BE2C (cell line): Measurements from ENCODE around the gene KAZN.
A peak's percentile ranks its signal among the peaks of the same experiment; 100 is the strongest.

Source experiments
- DNase-seq: peaks from one replicate; pipeline ENCODE4 v3.0.0-alpha.2; 2020
- H3K27me3 ChIP-seq: fragments of 250-450 bp; sonication (Bioruptor Pico); 2 replicates; pipeline ENCODE4 v1.5.1; 2020; ENCODE audit warnings: mild to moderate bottlenecking
- H3K36me3 ChIP-seq: fragments of 250-450 bp; sonication (Bioruptor Pico); 2 replicates; pipeline ENCODE4 v1.5.1; 2020; ENCODE audit warnings: mild to moderate bottlenecking
- H3K4me1 ChIP-seq: fragments of 250-450 bp; sonication (Bioruptor Pico); 2 replicates; pipeline ENCODE4 v1.5.1; 2020
- H3K4me3 ChIP-seq: 2 replicates; pipeline ENCODE4 v1.5.1; 2011; ENCODE audit warnings: low read depth, low read length
- H3K9me3 ChIP-seq: fragments of 250-450 bp; sonication (Bioruptor Pico); 2 replicates; pipeline ENCODE4 v1.5.1; 2020
- TF ChIP-seq, protein P1 (sequence below): IDR thresholded peaks from 2 replicates; pipeline ENCODE4 v1.5.1; 2012; ENCODE audit warnings: mild to moderate bottlenecking, low read depth, low read length

Gene KAZN

DNA sequence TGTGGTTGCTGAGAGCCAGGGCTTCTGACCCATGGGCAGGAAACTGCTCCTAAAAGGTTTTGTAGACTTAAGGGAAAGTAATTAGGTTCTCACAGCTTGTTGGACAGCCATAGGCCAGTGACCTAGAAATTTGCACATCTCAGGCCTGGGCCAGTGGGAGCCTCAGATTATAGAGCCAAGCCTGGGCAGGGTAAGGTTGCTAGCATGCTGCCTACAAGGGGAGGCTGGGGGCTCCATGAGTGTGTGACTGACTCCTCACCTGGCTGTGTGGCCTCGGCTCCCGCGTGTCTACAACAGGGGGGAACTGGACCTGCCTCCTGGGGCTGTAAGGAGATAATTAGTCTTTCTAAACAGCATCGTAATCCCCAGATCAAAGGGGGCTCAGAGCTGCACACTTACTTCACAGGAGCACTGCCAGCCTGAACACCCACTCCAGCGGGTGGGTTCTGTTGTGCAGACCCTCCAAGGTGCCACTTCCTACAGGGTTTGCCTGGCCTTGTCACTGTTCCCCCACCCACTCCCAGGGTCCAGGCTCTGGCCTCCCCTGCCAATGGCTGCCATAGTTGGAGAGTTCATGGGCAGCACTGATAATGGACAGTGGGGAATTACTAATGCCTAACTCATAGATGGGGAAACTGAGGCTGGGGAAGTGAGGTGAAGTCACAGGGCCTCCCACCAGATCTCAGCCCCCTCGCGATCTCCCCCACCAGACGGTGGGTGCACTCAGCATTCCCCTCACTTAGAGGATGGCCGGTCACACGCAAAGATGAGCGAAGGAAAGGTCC, 324.6 kb downstream of the KAZN start:
- TF ChIP-seq, protein P1, sequence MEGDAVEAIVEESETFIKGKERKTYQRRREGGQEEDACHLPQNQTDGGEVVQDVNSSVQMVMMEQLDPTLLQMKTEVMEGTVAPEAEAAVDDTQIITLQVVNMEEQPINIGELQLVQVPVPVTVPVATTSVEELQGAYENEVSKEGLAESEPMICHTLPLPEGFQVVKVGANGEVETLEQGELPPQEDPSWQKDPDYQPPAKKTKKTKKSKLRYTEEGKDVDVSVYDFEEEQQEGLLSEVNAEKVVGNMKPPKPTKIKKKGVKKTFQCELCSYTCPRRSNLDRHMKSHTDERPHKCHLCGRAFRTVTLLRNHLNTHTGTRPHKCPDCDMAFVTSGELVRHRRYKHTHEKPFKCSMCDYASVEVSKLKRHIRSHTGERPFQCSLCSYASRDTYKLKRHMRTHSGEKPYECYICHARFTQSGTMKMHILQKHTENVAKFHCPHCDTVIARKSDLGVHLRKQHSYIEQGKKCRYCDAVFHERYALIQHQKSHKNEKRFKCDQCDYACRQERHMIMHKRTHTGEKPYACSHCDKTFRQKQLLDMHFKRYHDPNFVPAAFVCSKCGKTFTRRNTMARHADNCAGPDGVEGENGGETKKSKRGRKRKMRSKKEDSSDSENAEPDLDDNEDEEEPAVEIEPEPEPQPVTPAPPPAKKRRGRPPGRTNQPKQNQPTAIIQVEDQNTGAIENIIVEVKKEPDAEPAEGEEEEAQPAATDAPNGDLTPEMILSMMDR = no peak
- no peak for DNase-seq
- H3K36me3 ChIP-seq = no peaks in the 10 kb centered on the region
- H3K4me3 ChIP-seq = no peak overlapping the region
- no peaks in the 10 kb centered on the region for H3K9me3 ChIP-seq
- peaks cover 23% of the 10 kb centered on the region for H3K27me3 ChIP-seq
- no peaks in the 10 kb centered on the region for H3K4me1 ChIP-seq

DNA sequence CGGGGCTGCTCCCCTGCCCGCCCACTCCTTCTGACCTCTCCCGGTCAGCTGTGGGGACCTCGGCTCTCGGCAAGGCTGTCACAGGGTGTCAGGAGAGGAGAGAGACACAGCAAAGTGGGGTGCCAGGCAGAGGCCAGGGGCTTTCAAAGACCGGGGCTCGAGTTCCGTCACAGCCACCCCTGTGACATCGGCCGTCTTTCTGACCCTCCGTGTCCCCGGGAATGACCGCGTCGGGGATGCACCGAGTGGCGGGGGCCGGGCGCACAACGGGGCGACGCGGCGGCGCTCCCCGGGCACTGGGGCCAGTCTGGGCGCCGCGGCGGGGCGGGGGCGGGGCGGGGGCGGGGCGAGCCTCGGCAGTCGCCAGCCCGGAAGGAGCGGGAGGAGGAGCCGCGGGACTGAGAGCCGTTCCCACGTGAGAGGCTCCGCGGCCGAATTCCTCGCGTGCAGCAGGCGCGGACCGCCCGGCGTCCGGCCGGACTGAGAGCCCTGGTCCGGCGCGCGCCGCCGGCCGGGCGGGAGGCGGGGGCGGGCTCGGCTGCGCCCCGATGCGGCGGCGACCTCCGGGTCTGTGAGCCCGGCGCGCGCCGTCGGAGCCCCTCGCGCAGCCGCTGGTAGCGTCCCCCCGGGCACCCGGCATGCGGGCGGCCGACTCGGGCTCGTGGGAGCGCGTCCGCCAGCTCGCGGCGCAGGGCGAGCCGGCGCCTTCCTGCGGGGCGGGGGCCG, 325.4 kb downstream of the KAZN start:
- Histone ChIP-seq H3K36me3 (no peaks in the 10 kb centered on the region), H3K4me1 (no peaks in the 10 kb centered on the region), H3K27me3 (peaks cover 23% of the 10 kb centered on the region), H3K4me3 (no peak overlapping the region), H3K9me3 (no peaks in the 10 kb centered on the region)
- DNase-seq = peak; percentile 29
- TF ChIP-seq, protein P1 = no peak

DNA sequence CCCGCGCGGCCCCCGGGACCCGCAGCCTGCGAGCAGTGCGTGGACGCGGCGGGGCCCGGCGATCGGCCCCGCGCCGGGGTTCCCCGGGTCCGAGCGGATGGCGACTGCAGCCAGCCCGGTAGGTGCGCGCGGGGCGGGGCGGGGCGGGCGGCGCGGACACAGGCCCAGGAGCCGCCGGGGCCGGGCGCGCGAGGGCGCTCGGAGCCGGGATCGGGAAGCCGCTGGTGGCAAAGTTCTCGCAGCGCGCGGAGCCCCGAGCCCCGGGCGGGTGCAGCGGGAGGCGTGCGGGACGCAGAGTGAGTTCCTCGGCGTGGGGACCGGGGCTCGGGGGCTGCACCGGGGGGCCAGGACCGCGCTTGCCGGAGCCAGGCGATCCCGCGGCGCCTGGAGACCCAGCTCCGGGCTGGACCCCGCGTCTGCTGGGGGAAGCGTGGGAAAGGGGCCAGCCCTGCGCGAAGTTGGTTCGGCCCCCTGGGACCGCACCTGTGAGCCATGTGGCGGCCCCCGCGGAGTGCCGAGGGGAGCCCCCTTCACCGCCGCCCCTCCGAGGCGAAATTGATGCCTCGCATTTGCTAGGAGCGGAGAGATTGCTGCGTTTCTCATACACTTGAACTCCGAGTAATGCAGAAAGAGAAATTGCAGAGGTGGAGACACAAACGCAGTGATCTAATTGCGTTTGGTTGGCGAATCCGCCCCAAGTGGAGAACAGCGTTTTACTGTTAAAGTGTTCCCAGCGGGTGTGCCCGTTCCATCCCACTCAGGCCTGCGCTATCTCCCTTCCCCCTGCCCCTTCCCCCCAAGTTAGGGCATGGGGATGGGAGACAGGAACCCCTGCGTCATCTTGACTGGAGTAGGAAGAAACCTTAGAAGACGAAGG, 326.2 kb downstream of the KAZN start:
- Histone ChIP-seq H3K4me1 (no peaks in the 10 kb centered on the region), H3K27me3 (peaks cover 23% of the 10 kb centered on the region), H3K36me3 (no peaks in the 10 kb centered on the region), H3K4me3 (peak overlapping the region; percentile 14; the same call in 1 of the 2 replicates), H3K9me3 (no peaks in the 10 kb centered on the region)
- peak; percentile 21 for DNase-seq
- TF ChIP-seq, protein P1 = no peak

DNA sequence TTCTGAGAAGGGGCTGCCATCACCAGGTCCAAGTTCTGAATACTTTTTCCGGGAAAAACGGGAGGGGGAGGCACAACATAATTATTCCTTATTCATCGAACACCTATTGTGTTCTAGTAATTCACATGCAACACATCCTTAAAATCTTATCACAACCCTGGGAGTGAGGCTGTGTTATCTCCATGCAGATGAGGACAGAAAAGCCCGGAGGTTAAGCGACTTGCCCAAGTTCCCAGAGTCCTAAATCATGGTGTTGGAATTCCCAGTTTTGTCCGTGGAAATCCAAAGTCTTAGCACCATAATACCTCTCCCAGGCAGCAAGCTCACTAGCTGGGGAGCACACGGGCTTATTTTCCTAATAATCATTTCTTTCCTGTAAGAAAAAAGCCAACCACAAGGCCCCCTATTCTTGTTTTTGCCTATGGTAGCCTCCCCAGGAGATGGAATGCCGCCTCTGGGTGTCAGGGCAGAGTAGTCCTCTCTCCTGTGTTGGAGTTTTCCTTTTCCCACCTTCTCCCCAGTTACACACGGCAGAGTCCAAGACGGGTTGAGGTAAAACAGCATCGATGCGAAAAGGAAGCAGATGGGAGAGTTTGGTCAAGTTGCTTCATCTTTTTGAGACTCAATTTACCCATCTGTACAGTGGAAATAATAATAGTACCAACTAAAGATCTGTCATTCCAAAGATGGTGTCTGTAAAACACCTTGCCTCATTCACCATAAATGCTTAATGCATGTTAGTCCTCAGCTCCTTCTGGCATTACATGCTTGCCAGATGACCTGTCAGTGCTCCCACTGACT, 327.1 kb downstream of the KAZN start:
- TF ChIP-seq, protein P1 = no peak
- peaks cover 23% of the 10 kb centered on the region for H3K27me3 ChIP-seq
- H3K36me3 ChIP-seq = no peaks in the 10 kb centered on the region
- no peaks in the 10 kb centered on the region for H3K9me3 ChIP-seq
- DNase-seq = no peak
- H3K4me3 ChIP-seq = no peak overlapping the region
- no peaks in the 10 kb centered on the region for H3K4me1 ChIP-seq

DNA sequence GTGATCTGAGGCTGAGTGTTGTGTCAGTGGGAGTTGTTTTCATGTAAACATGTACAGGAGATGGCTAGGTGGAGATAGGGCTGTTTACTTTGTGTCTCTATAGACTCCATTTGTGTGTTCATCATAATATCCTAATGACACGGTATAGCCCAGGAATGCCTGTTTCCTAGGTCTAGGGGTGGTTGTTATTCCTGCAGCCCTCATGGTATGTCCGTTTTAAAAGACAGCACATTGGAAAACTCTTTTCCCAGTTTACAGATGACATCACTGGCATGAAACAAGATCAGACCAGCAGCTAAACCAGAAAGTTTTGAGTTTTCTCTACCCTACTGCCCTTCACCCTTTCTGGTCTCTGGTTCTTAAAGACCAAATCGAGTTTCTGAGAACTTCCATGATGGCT, 327.7 kb downstream of the KAZN start:
- Histone ChIP-seq H3K4me3 (no peak overlapping the region), H3K36me3 (no peaks in the 10 kb centered on the region), H3K4me1 (no peaks in the 10 kb centered on the region), H3K27me3 (peaks cover 23% of the 10 kb centered on the region), H3K9me3 (no peaks in the 10 kb centered on the region)
- TF ChIP-seq, protein P1 = no peak
- DNase-seq = no peak
